Choroid plexus epithelial cell (primary cell): ENCODE results near the gene B3GALT6.
A peak's percentile ranks its signal among the peaks of the same experiment; 100 is the strongest.

Source experiments
- DNase-seq: peaks from one replicate; pipeline ENCODE4 v3.0.0-alpha.2; 2010; ENCODE audit warnings: low read depth
- H3K4me3 ChIP-seq: 2 replicates; pipeline ENCODE4 v1.5.1; 2011; ENCODE audit warnings: low read depth, mild to moderate bottlenecking, control low read depth, low read length, moderate library complexity
- CTCF ChIP-seq: conservative IDR thresholded peaks from 2 replicates; pipeline ENCODE4 v1.5.1; 2011; ENCODE audit warnings: low read depth, mild to moderate bottlenecking, control low read depth, inconsistent platforms, low read length, moderate library complexity

Gene B3GALT6

GRCh38 chr1:1240348-1240732, 8.3 kb downstream of the B3GALT6 start:
- no peak for DNase-seq
- TF ChIP-seq CTCF, result no peak
- H3K4me3 ChIP-seq, result no peak overlapping the region

- TF ChIP-seq CTCF, result no peak
- no peak overlapping the region for H3K4me3 ChIP-seq
- DNase-seq, result no peak
Observed at GRCh38 chr1:1240822-1241587, 9.0 kb downstream of the B3GALT6 start.

- no peak for TF ChIP-seq CTCF
- no peak overlapping the region for H3K4me3 ChIP-seq
- DNase-seq, result no peak
Observed at GRCh38 chr1:1241588-1242219, 9.7 kb downstream of the B3GALT6 start.

- H3K4me3 ChIP-seq, result no peak overlapping the region
- no peak for TF ChIP-seq CTCF
- no peak for DNase-seq
Observed at GRCh38 chr1:1242461-1243265, 10.6 kb downstream of the B3GALT6 start.

- no peak for DNase-seq
- H3K4me3 ChIP-seq, result no peak overlapping the region
- TF ChIP-seq CTCF, result no peak
Observed at GRCh38 chr1:1243266-1243660, 11.2 kb downstream of the B3GALT6 start.

DNA sequence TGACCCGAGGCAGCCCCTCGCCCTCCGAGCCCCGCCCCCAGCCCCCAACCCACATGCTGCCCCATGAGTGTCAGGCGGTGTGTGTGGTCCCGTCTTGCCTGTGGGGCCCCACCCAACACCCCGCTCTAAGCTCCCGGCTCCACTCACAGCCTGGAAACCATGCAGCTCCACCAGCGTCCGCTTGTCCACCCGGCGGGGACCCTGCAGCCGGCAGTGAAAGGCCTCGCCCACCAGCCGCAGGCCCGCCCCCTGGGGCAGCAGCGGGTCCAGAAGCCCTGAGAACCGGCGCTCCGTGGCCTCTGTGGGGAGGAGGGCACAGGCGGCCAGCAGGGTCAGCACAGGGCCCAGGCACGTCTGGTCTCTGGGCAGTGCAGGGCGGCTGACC, 11.8 kb downstream of the B3GALT6 start:
- DNase-seq, result peak; percentile 5
- no peak overlapping the region for H3K4me3 ChIP-seq
- no peak for TF ChIP-seq CTCF
